Testis (tissue), 2 donors: ENCODE data around the gene EDEM2.
"Not testable (repeated sequence)": the region's sequence is repeated elsewhere in the genome, so short reads cannot be mapped to it uniquely, and the experiment has no call there.

Experiments
- CTCF ChIP-seq, 3 experiments: fragments of 450-650 bp in 2 of 3; fragments of 200-600 bp in 1 of 3; sonication (generic) in 1 of 3; IDR thresholded peaks; one replicate each; pipeline ENCODE4 v1.5.1; 2016 to 2019; ENCODE audit warnings: antibody characterized with exemption in 3 of 3, mild to moderate bottlenecking in 2 of 3, moderate library complexity in 1 of 3
- POLR2A ChIP-seq: fragments of 450-650 bp; IDR thresholded peaks from one replicate; pipeline ENCODE4 v1.6.1; 2017; ENCODE audit warnings: antibody characterized with exemption, mild to moderate bottlenecking, moderate library complexity

GRCh38 chr20:35147575-35148071 is 487 bp upstream of the EDEM2 start:
- not testable (repeated sequence) for TF ChIP-seq CTCF (IDR thresholded peaks at IDR 0.05); POLR2A
